Osteoblast (primary cell): Measurements from ENCODE around the gene CDHR1. TPM values are rescaled to one million over a fixed set of nuclear protein-coding genes. Genes with fewer than 3 reads are reported as not detected.

ENCODE experiments used
- DNase-seq: peaks from one replicate; pipeline ENCODE4 v3.0.0; 2011; ENCODE audit warnings: low spot score, mixed read lengths; ENCODE audit not compliant: insufficient read length; ENCODE audit errors: missing footprints
- H2AFZ ChIP-seq: 2 replicates; pipeline ENCODE4 v1.6.0; 2011; ENCODE audit warnings: mild to moderate bottlenecking, low read length
- H3K27ac ChIP-seq: 2 replicates; pipeline ENCODE4 v1.5.1; 2011; ENCODE audit warnings: mild to moderate bottlenecking, low read depth, low read length, moderate library complexity
- H3K27me3 ChIP-seq: 2 replicates; pipeline ENCODE4 v1.6.0; 2012; ENCODE audit warnings: mild to moderate bottlenecking, control low read depth, inconsistent platforms, low read length, moderate library complexity; ENCODE audit not compliant: insufficient read depth
- H3K36me3 ChIP-seq: 2 replicates; pipeline ENCODE4 v1.5.1; 2011; ENCODE audit warnings: mild to moderate bottlenecking, low read length, control low read depth, moderate library complexity; ENCODE audit not compliant: insufficient read depth
- H3K4me1 ChIP-seq: 2 replicates; pipeline ENCODE4 v1.5.1; 2011; ENCODE audit warnings: mild to moderate bottlenecking, low read length, control low read depth, moderate library complexity; ENCODE audit not compliant: insufficient read depth
- H3K4me2 ChIP-seq: 2 replicates; pipeline ENCODE4 v1.6.0; 2011; ENCODE audit warnings: mild to moderate bottlenecking, low read length; ENCODE audit not compliant: insufficient read depth
- H3K4me3 ChIP-seq: fragments of 200-600 bp; sonication (generic); 3 replicates; pipeline ENCODE4 v1.5.1; 2012; ENCODE audit warnings: mild to moderate bottlenecking, low read length, inconsistent platforms; ENCODE audit not compliant: insufficient read depth
- H3K79me2 ChIP-seq: 2 replicates; pipeline ENCODE4 v1.6.0; 2012; ENCODE audit warnings: mild to moderate bottlenecking, low read length, control low read depth, inconsistent platforms; ENCODE audit not compliant: insufficient read depth
- H3K9me3 ChIP-seq: 2 replicates; pipeline ENCODE4 v1.5.1; 2011; ENCODE audit warnings: low read depth, low read length, control low read depth
- H4K20me1 ChIP-seq: 2 replicates; pipeline ENCODE4 v1.6.0; 2012; ENCODE audit warnings: mild to moderate bottlenecking, low read length, control low read depth; ENCODE audit not compliant: insufficient read depth
- total RNA-seq: library from RNA; depleted of rRNA; stranded (reverse); fragments of >200 nt; gene quantifications from 2 replicates; pipeline ENCODE4 v1.2.3, GENCODE V29; 2012
- TF ChIP-seq, protein P1 (sequence below): IDR thresholded peaks from 2 replicates; pipeline ENCODE4 v1.5.1; 2011; ENCODE audit warnings: mild to moderate bottlenecking, low read depth, low read length, moderate library complexity; ENCODE audit errors: extremely low read depth

Gene CDHR1
- total RNA-seq, 1 donor, result under 0.01 TPM

- Histone ChIP-seq H4K20me1 (no peaks in the 10 kb centered on the region), H2AFZ (no peak overlapping the region), H3K36me3 (no peaks in the 10 kb centered on the region), H3K4me2 (no peak overlapping the region), H3K27me3 (no peaks in the 10 kb centered on the region), H3K4me3 (no peak overlapping the region), H3K9me3 (no peaks in the 10 kb centered on the region), H3K27ac (no peak overlapping the region), H3K4me1 (no peaks in the 10 kb centered on the region), H3K79me2 (no peaks in the 10 kb centered on the region)
- TF ChIP-seq, protein P1, sequence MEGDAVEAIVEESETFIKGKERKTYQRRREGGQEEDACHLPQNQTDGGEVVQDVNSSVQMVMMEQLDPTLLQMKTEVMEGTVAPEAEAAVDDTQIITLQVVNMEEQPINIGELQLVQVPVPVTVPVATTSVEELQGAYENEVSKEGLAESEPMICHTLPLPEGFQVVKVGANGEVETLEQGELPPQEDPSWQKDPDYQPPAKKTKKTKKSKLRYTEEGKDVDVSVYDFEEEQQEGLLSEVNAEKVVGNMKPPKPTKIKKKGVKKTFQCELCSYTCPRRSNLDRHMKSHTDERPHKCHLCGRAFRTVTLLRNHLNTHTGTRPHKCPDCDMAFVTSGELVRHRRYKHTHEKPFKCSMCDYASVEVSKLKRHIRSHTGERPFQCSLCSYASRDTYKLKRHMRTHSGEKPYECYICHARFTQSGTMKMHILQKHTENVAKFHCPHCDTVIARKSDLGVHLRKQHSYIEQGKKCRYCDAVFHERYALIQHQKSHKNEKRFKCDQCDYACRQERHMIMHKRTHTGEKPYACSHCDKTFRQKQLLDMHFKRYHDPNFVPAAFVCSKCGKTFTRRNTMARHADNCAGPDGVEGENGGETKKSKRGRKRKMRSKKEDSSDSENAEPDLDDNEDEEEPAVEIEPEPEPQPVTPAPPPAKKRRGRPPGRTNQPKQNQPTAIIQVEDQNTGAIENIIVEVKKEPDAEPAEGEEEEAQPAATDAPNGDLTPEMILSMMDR, result no peak
- DNase-seq, result no peak
Observed at GRCh38 chr10:84226616-84227015, 32.3 kb downstream of the CDHR1 start.

DNA sequence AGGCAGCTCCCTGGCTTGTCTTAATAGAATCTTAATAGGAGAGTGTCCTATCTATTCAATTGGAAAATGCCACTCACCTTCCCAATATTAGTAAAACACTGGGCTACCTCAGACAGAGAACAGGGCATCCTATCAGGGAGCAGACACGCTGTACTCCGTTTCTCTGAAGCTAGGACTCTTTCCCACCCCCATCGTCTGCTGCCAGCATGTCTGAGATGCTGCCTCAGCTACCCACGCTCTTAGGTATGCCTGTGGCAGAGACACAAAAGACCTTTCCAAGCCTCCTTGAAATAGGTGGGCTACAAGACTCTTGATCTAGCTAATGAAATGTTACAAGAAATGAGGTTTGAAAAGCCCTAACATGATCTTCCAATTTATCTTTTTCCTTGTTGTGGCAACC lies 33.5 kb downstream of the CDHR1 start:
- Histone ChIP-seq H3K36me3 (no peaks in the 10 kb centered on the region), H4K20me1 (no peaks in the 10 kb centered on the region), H2AFZ (no peak overlapping the region), H3K27me3 (no peaks in the 10 kb centered on the region), H3K4me1 (no peaks in the 10 kb centered on the region), H3K27ac (no peak overlapping the region), H3K9me3 (no peaks in the 10 kb centered on the region), H3K4me3 (no peak overlapping the region), H3K79me2 (no peaks in the 10 kb centered on the region), H3K4me2 (no peak overlapping the region)
- TF ChIP-seq, protein P1, result no peak
- no peak for DNase-seq

GRCh38 chr10:84230359-84230758 lies 36.0 kb downstream of the CDHR1 start:
- Histone ChIP-seq H3K27ac (no peak overlapping the region), H2AFZ (no peak overlapping the region), H3K4me1 (no peaks in the 10 kb centered on the region), H3K27me3 (no peaks in the 10 kb centered on the region), H3K9me3 (no peaks in the 10 kb centered on the region), H4K20me1 (no peaks in the 10 kb centered on the region), H3K36me3 (no peaks in the 10 kb centered on the region), H3K79me2 (no peaks in the 10 kb centered on the region), H3K4me2 (no peak overlapping the region), H3K4me3 (no peak overlapping the region)
- DNase-seq, result peak; percentile 66
- TF ChIP-seq, protein P1, result no peak

- Histone ChIP-seq H3K27ac (no peak overlapping the region), H2AFZ (no peak overlapping the region), H3K79me2 (no peaks in the 10 kb centered on the region), H3K9me3 (no peaks in the 10 kb centered on the region), H3K27me3 (no peaks in the 10 kb centered on the region), H3K4me2 (no peak overlapping the region), H4K20me1 (no peaks in the 10 kb centered on the region), H3K4me1 (no peaks in the 10 kb centered on the region), H3K36me3 (no peaks in the 10 kb centered on the region), H3K4me3 (no peak overlapping the region)
- TF ChIP-seq, protein P1, result no peak
- no peak for DNase-seq
Observed at GRCh38 chr10:84232376-84232775, 38.0 kb downstream of the CDHR1 start.
